T-cell (primary cell): Measurements from ENCODE around the gene PNRC2. TPM values are rescaled to one million over a fixed set of nuclear protein-coding genes. Genes with fewer than 3 reads are reported as not detected.

Experiments
- ATAC-seq, 4 experiments: fragments of 200-7000 bp in 3 of 4; fragments of 150-1000 bp in 1 of 4; cut with Tn5 transposase; replicated peaks in 1 of 4; 1 replicate in 3 of 4; 2 replicates in 1 of 4; pipeline ENCODE4 v1.10.0; 2021; ENCODE audit warnings: moderate library complexity in 3 of 4, mild to moderate bottlenecking in 2 of 4, moderate number of reproducible peaks in 1 of 4
- CTCF ChIA-PET, 2 donors: fragments of 300-600 bp; sonication (Branson Sonifier 250); formaldehyde crosslinking; loops; one replicate each; lab custom pipeline; 2022; ENCODE audit warnings: antibody characterized with exemption in 2 of 2; lab: Charles Lee
- POLR2A ChIA-PET, 2 donors: fragments of 300-600 bp; sonication (Branson Sonifier 250); formaldehyde crosslinking; loops; one replicate each; lab custom pipeline; 2022; ENCODE audit warnings: antibody characterized with exemption in 2 of 2; lab: Charles Lee
- DNase-seq, 35 experiments: peaks; one replicate each; pipeline versions ENCODE4 v3.0.0 to v3.0.0-alpha.2; 2013 to 2023
- H3K27ac ChIP-seq: one replicate; pipeline ENCODE4 v1.5.1; 2013; ENCODE audit warnings: low read length
- H3K27me3 ChIP-seq, 2 experiments: replicated peaks in 1 of 2; 1 replicate in 1 of 2; 2 replicates in 1 of 2; pipeline versions ENCODE4 v1.6.1 to v1.7.0; 2013; ENCODE audit warnings: low read length in 1 of 2, mixed read lengths in 1 of 2; ENCODE audit not compliant: control insufficient read depth in 2 of 2, insufficient read depth in 2 of 2; ENCODE audit errors: extremely low read depth in 1 of 2
- H3K36me3 ChIP-seq, 2 donors: 1 replicate in 1 of 2; 2 replicates in 1 of 2; pipeline versions ENCODE4 v1.6.1 to v1.7.0; 2013; ENCODE audit warnings: low read length in 1 of 2; ENCODE audit not compliant: control insufficient read depth in 2 of 2, insufficient read depth in 1 of 2; ENCODE audit errors: extremely low read depth in 1 of 2
- H3K4me1 ChIP-seq, 2 experiments: 1 replicate in 1 of 2; 2 replicates in 1 of 2; pipeline versions ENCODE4 v1.6.1 to v1.7.0; 2013; ENCODE audit warnings: low read length in 2 of 2, mixed read lengths in 1 of 2; ENCODE audit not compliant: insufficient read depth in 2 of 2, control insufficient read depth in 1 of 2; ENCODE audit errors: extremely low read depth in 1 of 2
- H3K4me3 ChIP-seq, 2 donors: 1 replicate in 1 of 2; 2 replicates in 1 of 2; pipeline versions ENCODE4 v1.5.1 to v1.7.0; 2013; ENCODE audit warnings: mild to moderate bottlenecking in 2 of 2, low read length in 1 of 2, moderate library complexity in 1 of 2; ENCODE audit not compliant: control insufficient read depth in 1 of 2; ENCODE audit errors: extremely low read depth in 1 of 2
- H3K9me3 ChIP-seq: 2 replicates; pipeline ENCODE4 v1.7.0; 2013
- H3K27ac Mint-ChIP-seq, 2 donors: one replicate each; pipeline ENCODE4 v1.8.0; 2020 to 2021; ENCODE audit warnings: mild to moderate bottlenecking in 2 of 2, mixed read lengths in 2 of 2
- H3K27me3 Mint-ChIP-seq, 2 donors: one replicate each; pipeline ENCODE4 v1.8.0; 2021 to 2022; ENCODE audit warnings: mixed read lengths in 2 of 2
- H3K36me3 Mint-ChIP-seq: one replicate; pipeline ENCODE4 v1.8.0; 2021; ENCODE audit warnings: mixed read lengths
- H3K4me1 Mint-ChIP-seq, 3 donors: one replicate each; pipeline ENCODE4 v1.8.0; 2020 to 2022; ENCODE audit warnings: mixed read lengths in 3 of 3, mild to moderate bottlenecking in 1 of 3
- H3K4me3 Mint-ChIP-seq, 3 donors: one replicate each; pipeline ENCODE4 v1.8.0; 2020 to 2022; ENCODE audit warnings: mild to moderate bottlenecking in 3 of 3, mixed read lengths in 3 of 3, moderate library complexity in 3 of 3
- H3K9me3 Mint-ChIP-seq, 3 donors: one replicate each; pipeline ENCODE4 v1.8.0; 2020 to 2022; ENCODE audit warnings: mixed read lengths in 3 of 3
- WGBS: methylation state at CpG from one replicate; pipeline ENCODE4 v1.1.5; 2013; ENCODE audit warnings: missing lambda C conversion rate; ENCODE audit not compliant: insufficient coverage; 5-methylcytosine and 5-hydroxymethylcytosine counted together
- total RNA-seq, 35 experiments: library from RNA in 6 of 35; stranded (reverse) in 6 of 35; fragments of 120-200 nt in 1 of 35; gene quantifications; one replicate each; pipeline versions ENCODE4 v1.2.1 to v1.2.4 and lab custom pipeline; 2013 to 2026

PNRC2 gene
- total RNA-seq, 5 donors from 2014 or later (not counting 1 experiment from before 2014, with no cell fraction given): 135 to 159 (median 139) TPM

GRCh38 chr1:23914921-23915320 is 44.7 kb upstream of the PNRC2 start:
- Mint-ChIP-seq H3K27me3 (no peaks in the 10 kb centered on the region), H3K4me3 (no peak overlapping the region), H3K27ac (peak overlapping the region in 1 of 2 donors; percentile 61), H3K4me1 (peaks cover 42 to 49% (median 47%) of the 10 kb centered on the region in 3 donors), H3K9me3 (no peaks in the 10 kb centered on the region), H3K36me3 (no peaks in the 10 kb centered on the region)
- DNase-seq: no peak
- POLR2A ChIA-PET: interaction anchor here in 1 of 2 donors (0.6 kb wide), 1 partner anchor 89 kb away, joined by 6 read pairs; no protein-coding TSS in a partner anchor
- no peaks in the 10 kb centered on the region for H3K9me3 ChIP-seq
- H3K4me1 ChIP-seq: peaks cover 10 to 54% of the 10 kb centered on the region in 2 experiments
- CTCF ChIA-PET: interaction anchor here in 1 of 2 donors (2.7 kb wide), 1 partner anchor 105 kb away, joined by 30 read pairs; no protein-coding TSS in a partner anchor
- no peaks in the 10 kb centered on the region for H3K36me3 ChIP-seq
- no peaks in the 10 kb centered on the region for H3K27me3 ChIP-seq
- WGBS: no CpG with 5 or more reads among the region's 4 CpGs
- ATAC-seq: no peak
- H3K27ac ChIP-seq: no peak overlapping the region
- no peak overlapping the region for H3K4me3 ChIP-seq

DNA sequence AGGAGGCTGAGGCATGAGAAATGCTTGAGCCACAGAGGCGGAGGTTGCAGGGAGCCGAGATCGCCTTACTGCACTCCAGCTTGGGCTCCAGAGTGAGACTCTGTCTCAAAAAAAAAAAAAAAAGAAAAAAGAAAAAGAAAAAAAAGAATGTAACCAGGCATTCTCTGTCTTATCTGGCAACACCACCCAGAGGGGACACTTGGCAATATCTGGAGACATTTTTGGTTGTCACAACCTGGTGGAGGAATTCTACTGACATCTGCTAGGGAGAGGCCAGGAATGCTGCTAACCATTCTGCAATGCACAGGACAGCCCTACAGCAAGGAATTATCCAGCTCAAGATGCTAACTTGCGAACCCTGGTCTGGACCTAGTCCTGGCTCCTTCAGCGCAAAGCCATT is 44.2 kb upstream of the PNRC2 start:
- H3K27me3 Mint-ChIP-seq: no peaks in the 10 kb centered on the region
- Histone ChIP-seq H3K4me3 (no peak overlapping the region), H3K27me3 (no peaks in the 10 kb centered on the region), H3K9me3 (no peaks in the 10 kb centered on the region), H3K4me1 (peaks cover 10 to 48% of the 10 kb centered on the region in 2 experiments), H3K27ac (no peak overlapping the region), H3K36me3 (no peaks in the 10 kb centered on the region)
- H3K4me1 Mint-ChIP-seq: peaks cover 38 to 46% (median 42%) of the 10 kb centered on the region in 3 donors
- H3K4me3 Mint-ChIP-seq: no peak overlapping the region
- no peaks in the 10 kb centered on the region for H3K9me3 Mint-ChIP-seq
- WGBS: 100% methylated on average over 4 of the region's 5 CpGs
- no peak for DNase-seq
- no peak for ATAC-seq
- no peaks in the 10 kb centered on the region for H3K36me3 Mint-ChIP-seq
- CTCF ChIA-PET: interaction anchor here (1.3 to 2.7 kb wide), 4 partner anchors 105 to 144 kb away, joined by 5 to 30 read pairs (median 14); no protein-coding TSS in a partner anchor
- POLR2A ChIA-PET: interaction anchor here in 1 of 2 donors (0.6 kb wide), 1 partner anchor 90 kb away, joined by 6 read pairs; no protein-coding TSS in a partner anchor
- no peak overlapping the region for H3K27ac Mint-ChIP-seq

DNA sequence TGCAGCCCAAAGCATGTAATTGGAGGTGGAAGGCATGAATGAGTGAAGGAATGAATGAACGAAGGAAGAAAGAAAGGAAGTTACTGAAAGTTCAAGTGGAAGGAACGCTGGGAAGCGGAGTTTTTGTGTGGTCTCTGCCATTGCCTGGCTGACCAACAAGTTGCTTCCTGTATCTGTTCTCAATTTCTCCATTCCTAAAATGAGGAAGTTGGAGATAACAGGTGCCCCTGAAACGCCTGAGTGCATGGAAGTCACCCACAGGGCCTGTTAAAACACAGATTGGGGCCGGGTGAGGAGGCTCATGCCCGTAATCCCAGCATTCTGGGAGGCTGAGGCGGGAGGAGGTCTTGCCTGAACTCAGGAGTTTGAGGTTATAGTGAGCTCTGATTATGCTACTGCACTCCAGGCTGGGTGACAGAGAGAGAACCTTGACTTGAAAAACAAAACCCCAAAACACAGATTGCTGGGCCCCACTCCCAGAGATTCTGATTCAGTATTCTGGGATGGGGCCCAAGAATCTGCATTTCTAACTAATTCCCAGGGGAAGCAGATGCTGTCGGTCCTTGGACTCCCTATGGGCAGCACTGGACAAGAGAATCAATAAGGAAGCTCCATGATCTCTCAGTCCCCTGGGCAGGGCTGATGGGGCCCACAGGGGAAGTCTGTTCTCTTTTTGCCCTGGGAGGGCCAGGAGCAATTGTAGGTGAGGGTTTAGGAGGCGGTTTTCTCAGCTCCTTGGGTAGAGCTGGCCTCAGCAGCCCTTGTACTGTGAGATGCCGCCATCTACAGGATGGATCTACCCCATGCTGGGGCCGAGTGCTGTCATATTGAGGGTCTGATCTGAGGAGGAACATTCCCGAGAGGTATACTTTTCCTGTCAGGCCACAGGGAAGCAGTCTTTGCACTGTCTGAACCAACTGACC is 43.2 kb upstream of the PNRC2 start:
- Histone ChIP-seq H3K4me1 (peaks cover 8 to 39% of the 10 kb centered on the region in 2 experiments), H3K36me3 (no peaks in the 10 kb centered on the region), H3K27ac (no peak overlapping the region), H3K27me3 (no peaks in the 10 kb centered on the region), H3K4me3 (no peak overlapping the region), H3K9me3 (no peaks in the 10 kb centered on the region)
- Mint-ChIP-seq H3K4me1 (peaks cover 30 to 36% (median 32%) of the 10 kb centered on the region in 3 donors), H3K9me3 (no peaks in the 10 kb centered on the region), H3K27ac (no peak overlapping the region), H3K36me3 (no peaks in the 10 kb centered on the region), H3K27me3 (no peaks in the 10 kb centered on the region), H3K4me3 (no peak overlapping the region)
- ChIA-PET POLR2A (interaction anchor here in 1 of 2 donors (0.5 kb wide), 1 partner anchor 14 kb away, joined by 3 read pairs; no protein-coding TSS in a partner anchor), CTCF (interaction anchor here (0.6 to 2.7 kb wide), 9 partner anchors 29 to 1435 kb away, joined by 3 to 30 read pairs (median 5); no protein-coding TSS in a partner anchor)
- peak in 34 of 35 experiments; percentile 18 to 78 (median 53) for DNase-seq
- 32% methylated on average over 6 of the region's 12 CpGs for WGBS
- ATAC-seq: peak; percentile 77 to 97 (median 85)

DNA sequence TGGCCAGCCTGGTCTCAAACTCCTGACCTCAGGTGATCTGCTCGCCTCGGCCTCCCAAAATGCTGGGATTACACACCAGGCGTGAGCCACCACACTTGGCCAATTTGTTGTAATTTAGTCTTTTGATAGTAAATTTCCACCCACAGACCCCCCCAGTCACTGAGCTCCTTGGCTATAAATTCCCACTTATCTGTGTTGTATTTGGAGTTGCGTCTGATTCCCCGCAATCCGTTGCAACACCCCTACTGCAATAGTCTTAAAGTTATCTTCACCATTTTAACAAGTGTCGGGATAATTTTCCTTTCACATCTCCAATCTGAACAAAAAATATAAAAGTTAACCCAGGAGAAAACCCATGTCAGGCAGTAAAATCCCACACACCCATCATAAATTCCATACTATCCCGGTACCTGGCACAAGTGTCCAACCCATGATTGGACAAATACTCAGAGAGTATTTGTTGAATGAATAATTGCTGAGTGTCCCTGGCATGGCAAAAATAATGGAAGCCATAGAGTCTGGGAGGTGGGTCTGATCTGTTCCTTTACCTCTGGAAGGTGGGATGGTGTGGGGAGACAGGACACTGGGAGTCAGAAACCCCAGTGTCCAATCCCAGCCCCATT is 37.2 kb upstream of the PNRC2 start:
- H3K27ac Mint-ChIP-seq: no peak overlapping the region
- Histone ChIP-seq H3K27ac (no peak overlapping the region), H3K4me1 (no peaks in the 10 kb centered on the region), H3K9me3 (no peaks in the 10 kb centered on the region), H3K36me3 (no peaks in the 10 kb centered on the region), H3K4me3 (no peak overlapping the region), H3K27me3 (no peaks in the 10 kb centered on the region)
- DNase-seq (no peak), ATAC-seq (no peak)
- ChIA-PET CTCF (no interaction called here), POLR2A (no interaction called here)
- H3K36me3 Mint-ChIP-seq: no peaks in the 10 kb centered on the region
- H3K4me3 Mint-ChIP-seq: no peak overlapping the region
- peaks cover 0 to 2% (median 2%) of the 10 kb centered on the region in 3 donors for H3K4me1 Mint-ChIP-seq
- no peaks in the 10 kb centered on the region for H3K9me3 Mint-ChIP-seq
- WGBS: 90% methylated on average over 3 of the region's 8 CpGs
- peaks cover 0 to 2% of the 10 kb centered on the region in 2 donors for H3K27me3 Mint-ChIP-seq

DNA sequence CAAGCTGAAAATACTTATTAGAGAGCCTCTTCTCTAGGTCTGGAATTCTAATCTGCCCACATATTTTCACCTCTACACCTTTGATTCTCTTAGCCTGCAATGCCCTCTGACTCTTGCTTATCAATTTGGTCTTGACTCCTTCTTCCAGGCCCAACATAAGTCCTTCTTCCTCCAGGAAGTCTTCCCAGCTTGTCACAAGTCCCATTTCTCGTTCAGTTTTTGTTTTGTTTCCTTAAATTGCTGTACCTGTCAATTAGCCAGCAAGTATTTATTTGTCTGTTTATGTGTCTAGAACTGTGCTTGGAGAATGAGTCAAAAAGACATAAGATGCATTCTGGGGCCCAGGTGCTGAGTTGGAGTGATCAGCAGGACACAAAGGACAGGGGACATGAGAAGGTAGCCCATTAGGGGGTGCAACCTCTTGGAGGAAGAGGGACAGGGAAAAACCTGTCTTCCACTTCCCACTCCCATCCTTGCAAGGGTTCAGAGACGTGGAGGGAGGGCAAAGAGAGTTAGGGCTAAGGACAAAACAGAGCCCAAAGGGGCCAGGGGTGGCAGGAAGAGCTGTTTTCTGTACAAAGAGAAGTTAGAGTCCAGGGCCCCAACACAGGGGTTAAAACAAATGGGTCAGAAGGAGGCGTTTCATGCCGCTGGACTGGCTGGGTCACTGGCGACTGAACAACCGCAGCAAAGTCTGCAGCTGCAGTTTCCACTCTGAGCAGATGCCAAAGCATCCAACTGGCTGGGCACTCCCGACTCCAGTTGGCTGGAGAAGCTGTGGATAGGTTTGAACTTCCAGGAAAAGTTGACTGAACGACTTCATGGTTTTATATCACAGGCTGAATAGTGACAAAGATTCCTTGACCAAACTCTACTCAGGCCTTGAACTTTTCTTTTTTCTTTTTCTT is 35.8 kb upstream of the PNRC2 start:
- ChIA-PET CTCF (interaction anchor here in 1 of 2 donors (0.6 kb wide), 1 partner anchor 157 kb away, joined by 3 read pairs; no protein-coding TSS in a partner anchor), POLR2A (interaction anchor here in 1 of 2 donors (0.7 kb wide), 1 partner anchor 14 kb away, joined by 3 read pairs; no protein-coding TSS in a partner anchor)
- no peak overlapping the region for H3K27ac Mint-ChIP-seq
- no peak for DNase-seq
- no peaks in the 10 kb centered on the region for H3K36me3 ChIP-seq
- H3K27me3 Mint-ChIP-seq: peaks cover under 1 to 4% of the 10 kb centered on the region in 2 donors
- ATAC-seq: no peak
- peaks cover 0 to under 1% of the 10 kb centered on the region in 2 experiments for H3K27me3 ChIP-seq
- H3K4me3 ChIP-seq: no peak overlapping the region
- H3K9me3 Mint-ChIP-seq: no peaks in the 10 kb centered on the region
- H3K4me1 ChIP-seq: no peaks in the 10 kb centered on the region
- peaks cover 0 to 2% (median 2%) of the 10 kb centered on the region in 3 donors for H3K4me1 Mint-ChIP-seq
- no peak overlapping the region for H3K4me3 Mint-ChIP-seq
- no peak overlapping the region for H3K27ac ChIP-seq
- WGBS: 73% methylated on average over 5 of the region's 8 CpGs
- no peaks in the 10 kb centered on the region for H3K36me3 Mint-ChIP-seq
- H3K9me3 ChIP-seq: no peaks in the 10 kb centered on the region
